Measurements from ENCODE around the gene GLRX3.

The GLRX3 gene

DNA sequence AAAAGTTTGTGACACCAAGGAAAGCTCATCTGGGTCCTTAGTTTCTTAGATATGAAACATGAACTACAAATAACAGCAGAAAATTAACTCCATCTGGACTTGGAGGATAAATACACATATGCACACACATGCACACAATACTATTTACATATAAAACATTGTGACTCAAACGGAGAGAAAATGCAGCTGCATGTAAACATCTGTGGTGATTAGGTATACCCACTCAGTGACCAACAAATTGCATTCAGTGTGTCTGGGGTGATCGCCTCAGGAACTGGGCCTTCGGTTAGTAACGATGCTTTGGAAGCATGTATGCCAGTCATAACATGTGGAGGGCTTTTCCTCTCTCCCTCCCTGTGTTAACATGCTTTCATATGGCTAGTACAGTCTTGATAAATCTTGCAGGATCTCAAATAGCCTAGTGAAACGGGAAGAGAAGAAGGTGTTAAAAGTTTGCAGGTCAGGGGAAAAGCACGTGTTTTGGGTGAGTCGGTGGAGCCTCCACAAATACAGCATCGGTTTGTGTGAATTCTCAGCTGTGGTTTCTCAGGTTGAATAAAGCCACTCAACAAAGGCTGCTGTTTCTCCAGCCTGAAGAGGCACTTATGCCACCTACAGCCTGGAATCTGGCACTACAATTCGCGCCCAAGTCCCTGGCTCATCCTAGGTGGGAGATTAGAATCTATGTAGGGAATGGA, 8.7 kb upstream of the GLRX3 start:
- in situ Hi-C loops (cut with MboI; ENCODE audit: low sequenced_read_pairs, unreplicated experiment), result no loop called here
- TF ChIP-seq, protein P1, sequence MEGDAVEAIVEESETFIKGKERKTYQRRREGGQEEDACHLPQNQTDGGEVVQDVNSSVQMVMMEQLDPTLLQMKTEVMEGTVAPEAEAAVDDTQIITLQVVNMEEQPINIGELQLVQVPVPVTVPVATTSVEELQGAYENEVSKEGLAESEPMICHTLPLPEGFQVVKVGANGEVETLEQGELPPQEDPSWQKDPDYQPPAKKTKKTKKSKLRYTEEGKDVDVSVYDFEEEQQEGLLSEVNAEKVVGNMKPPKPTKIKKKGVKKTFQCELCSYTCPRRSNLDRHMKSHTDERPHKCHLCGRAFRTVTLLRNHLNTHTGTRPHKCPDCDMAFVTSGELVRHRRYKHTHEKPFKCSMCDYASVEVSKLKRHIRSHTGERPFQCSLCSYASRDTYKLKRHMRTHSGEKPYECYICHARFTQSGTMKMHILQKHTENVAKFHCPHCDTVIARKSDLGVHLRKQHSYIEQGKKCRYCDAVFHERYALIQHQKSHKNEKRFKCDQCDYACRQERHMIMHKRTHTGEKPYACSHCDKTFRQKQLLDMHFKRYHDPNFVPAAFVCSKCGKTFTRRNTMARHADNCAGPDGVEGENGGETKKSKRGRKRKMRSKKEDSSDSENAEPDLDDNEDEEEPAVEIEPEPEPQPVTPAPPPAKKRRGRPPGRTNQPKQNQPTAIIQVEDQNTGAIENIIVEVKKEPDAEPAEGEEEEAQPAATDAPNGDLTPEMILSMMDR (IDR thresholded peaks at IDR 0.05; ENCODE audit: borderline replicate concordance, control extremely low read depth, extremely low read depth, insufficient read depth, missing control alignments), result peak; percentile 63
- peak; percentile 83 for DNase-seq (ENCODE audit: low spot score)

DNA sequence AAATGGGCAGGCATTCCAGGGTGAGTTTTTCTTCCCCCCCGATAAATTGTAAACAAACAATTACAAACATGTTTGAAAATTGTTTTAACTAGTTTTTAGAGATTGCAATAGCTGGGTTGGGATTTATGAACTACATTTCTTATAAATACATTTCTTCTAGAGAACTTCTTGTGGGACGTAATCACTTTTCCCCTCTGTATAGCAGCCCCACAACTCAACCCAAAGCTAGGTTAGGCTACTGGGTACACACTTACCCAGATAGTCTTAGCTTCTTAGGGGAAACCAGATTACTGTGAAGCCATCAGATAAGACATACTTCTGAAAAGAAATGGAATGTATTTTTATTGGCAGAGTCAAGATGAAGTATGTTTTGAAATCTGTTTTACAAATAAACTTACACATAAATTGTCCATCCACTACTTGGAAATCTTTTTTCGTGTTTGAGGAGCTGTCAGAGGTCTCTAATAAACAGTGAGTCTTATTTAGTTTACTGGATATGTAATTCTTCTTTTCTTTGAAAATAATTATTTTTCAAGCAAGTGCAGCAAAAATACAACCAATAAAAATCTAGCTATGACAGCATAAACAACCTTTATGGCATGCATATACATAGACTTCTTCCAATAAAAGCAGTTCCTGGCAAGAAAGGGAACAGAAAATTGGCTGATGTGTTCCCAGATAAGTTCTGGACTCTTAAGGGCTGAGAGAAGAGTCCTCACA, 8.0 kb upstream of the GLRX3 start:
- in situ Hi-C loops (cut with MboI; ENCODE audit: low sequenced_read_pairs, unreplicated experiment), result no loop called here
- no peak for DNase-seq (ENCODE audit: low spot score)
- TF ChIP-seq, protein P1 (IDR thresholded peaks at IDR 0.05; ENCODE audit: borderline replicate concordance, control extremely low read depth, extremely low read depth, insufficient read depth, missing control alignments), result no peak

DNA sequence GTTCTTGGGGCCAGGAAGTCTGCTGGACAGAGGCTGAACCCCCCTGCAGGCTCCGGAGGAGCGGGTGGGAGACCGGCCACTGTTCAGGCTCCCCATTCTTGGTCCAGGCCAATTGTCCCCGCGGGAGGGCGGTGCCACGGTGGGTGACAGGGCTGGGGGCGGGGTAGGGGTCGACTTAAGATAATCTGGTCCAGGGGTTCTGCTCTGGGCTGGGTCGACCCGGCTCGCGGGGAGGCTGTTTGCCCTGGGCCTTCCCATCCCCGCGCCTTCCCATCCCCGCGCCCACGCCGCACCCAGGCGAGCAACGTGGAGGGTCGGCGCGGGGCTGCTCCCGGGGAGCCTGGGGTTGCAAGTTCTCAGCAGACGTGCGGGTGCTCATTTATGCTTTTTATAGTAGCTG, 7.3 kb upstream of the GLRX3 start:
- TF ChIP-seq, protein P1 (IDR thresholded peaks at IDR 0.05; ENCODE audit: borderline replicate concordance, control extremely low read depth, extremely low read depth, insufficient read depth, missing control alignments), result no peak
- in situ Hi-C loops (cut with MboI; ENCODE audit: low sequenced_read_pairs, unreplicated experiment), result no loop called here
- DNase-seq (ENCODE audit: low spot score), result no peak

DNA sequence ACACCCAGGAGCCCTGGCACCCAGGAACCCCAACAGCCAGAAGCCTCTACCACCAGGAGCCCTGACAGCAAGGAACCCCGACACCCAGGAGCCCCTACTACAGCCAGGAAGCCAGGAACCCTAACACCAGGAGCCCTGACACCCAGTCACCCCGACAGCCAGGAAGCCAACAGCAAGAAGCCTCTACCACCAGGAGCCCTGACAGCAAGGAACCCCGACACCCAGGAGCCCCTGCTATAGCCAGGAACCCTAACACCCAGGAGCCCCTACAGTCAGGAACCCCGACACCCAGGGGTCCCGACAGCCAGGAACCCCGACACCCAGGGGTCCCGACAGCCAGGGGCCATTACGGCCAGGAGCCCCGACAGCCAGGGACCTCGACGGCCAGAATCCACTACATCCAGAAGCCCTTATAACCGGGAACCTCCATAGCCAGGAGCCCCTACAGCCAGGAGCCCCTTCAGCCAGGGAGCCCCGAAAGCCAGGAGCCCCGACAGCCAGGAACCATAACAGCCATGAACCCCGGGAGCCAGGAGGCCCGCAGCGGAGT, 440 bp upstream of the GLRX3 start:
- TF ChIP-seq, protein P1 (IDR thresholded peaks at IDR 0.05; ENCODE audit: borderline replicate concordance, control extremely low read depth, extremely low read depth, insufficient read depth, missing control alignments), result no peak
- no peak for DNase-seq (ENCODE audit: low spot score)
- in situ Hi-C loops (cut with MboI; ENCODE audit: low sequenced_read_pairs, unreplicated experiment), result no loop called here

DNA sequence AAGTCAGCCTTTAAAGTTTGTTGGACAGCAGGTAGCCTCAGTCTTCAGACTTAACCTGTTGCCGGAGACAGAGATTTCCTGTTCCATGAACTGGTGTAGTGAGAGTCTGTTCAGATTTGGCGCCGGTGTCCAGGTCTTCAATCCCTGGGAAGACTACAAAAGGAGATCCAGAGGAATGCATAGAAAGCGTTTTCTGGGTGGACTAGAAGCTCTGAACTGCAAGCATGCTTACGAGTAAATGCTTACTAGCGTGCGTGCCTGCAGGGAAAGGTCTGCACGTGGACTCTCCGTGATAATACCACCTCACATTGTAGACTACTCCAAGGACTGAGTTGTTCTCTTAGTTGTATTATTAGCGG, 878 bp downstream of the GLRX3 start:
- TF ChIP-seq, protein P1 (IDR thresholded peaks at IDR 0.05; ENCODE audit: borderline replicate concordance, control extremely low read depth, extremely low read depth, insufficient read depth, missing control alignments), result no peak
- in situ Hi-C loops (cut with MboI; ENCODE audit: low sequenced_read_pairs, unreplicated experiment), result no loop called here
- no peak for DNase-seq (ENCODE audit: low spot score)

DNA sequence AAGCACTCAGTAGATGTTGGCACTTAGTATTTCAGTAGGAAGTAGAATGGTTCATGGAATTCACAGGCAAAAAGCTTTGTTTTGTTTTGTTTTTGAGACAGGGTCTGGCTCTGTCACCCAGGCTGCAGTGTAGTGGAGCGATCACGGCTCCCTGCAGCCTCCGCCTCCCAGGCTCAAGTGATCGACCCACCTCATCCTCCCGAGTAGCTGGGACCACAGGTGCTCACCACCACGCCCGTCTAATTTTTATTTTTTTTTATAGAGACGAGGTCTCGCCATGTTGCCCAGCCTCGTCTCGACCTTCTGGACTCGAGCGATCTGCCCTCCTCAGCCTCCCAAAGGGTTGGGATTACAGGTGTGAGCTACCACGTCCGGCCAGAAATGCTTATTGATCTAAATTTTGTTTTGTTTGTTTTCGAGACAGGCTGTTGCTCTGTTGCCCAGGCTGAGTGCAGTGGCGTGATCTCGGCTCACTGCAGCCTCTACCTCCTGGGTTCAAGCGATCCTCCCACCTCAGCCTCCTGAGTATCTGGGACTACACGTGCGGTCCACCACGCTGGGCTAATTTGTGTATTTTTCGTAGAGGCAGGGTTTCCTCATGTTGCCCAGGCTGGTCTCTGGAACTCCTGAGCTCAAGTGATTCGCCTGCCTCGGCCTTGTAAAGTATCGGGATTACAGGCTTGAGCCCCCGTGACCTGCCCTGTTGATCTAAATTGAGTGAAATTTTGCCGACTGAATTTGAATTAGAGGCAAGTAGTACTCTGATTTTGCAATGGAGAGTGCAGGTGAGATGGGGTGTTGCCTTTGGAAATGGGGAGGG, 1.7 kb downstream of the GLRX3 start:
- in situ Hi-C loops (cut with MboI; ENCODE audit: low sequenced_read_pairs, unreplicated experiment), result no loop called here
- DNase-seq (ENCODE audit: low spot score), result no peak
- TF ChIP-seq, protein P1 (IDR thresholded peaks at IDR 0.05; ENCODE audit: borderline replicate concordance, control extremely low read depth, extremely low read depth, insufficient read depth, missing control alignments), result no peak

Measured in GM13976 (cell line).